ENCODE results near the gene ABCC1. TPM values are rescaled to one million over a fixed set of nuclear protein-coding genes. Genes with fewer than 3 reads are reported as not detected.

Gene ABCC1
- total RNA-seq, 1 donor from 2014 or later: 47.9 TPM

GRCh38 chr16:16021988-16022682 is 72.7 kb downstream of the ABCC1 start:
- DNase-seq (ENCODE audit: low spot score): peak; percentile 97
- Mint-ChIP-seq H3K4me3 (ENCODE audit: unreplicated experiment) (peak overlapping the region; percentile 51), H3K4me1 (ENCODE audit: low read depth) (peaks cover 91% of the 10 kb centered on the region), H3K9me3 (ENCODE audit: low read depth) (no peaks in the 10 kb centered on the region), H3K27me3 (ENCODE audit: low read depth) (no peaks in the 10 kb centered on the region), H3K36me3 (ENCODE audit: low read depth) (peaks cover 20% of the 10 kb centered on the region), H3K27ac (ENCODE audit: unreplicated experiment) (peak overlapping the region; percentile 97)
- TF ChIP-seq, protein P1, sequence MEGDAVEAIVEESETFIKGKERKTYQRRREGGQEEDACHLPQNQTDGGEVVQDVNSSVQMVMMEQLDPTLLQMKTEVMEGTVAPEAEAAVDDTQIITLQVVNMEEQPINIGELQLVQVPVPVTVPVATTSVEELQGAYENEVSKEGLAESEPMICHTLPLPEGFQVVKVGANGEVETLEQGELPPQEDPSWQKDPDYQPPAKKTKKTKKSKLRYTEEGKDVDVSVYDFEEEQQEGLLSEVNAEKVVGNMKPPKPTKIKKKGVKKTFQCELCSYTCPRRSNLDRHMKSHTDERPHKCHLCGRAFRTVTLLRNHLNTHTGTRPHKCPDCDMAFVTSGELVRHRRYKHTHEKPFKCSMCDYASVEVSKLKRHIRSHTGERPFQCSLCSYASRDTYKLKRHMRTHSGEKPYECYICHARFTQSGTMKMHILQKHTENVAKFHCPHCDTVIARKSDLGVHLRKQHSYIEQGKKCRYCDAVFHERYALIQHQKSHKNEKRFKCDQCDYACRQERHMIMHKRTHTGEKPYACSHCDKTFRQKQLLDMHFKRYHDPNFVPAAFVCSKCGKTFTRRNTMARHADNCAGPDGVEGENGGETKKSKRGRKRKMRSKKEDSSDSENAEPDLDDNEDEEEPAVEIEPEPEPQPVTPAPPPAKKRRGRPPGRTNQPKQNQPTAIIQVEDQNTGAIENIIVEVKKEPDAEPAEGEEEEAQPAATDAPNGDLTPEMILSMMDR (IDR thresholded peaks at IDR 0.05): peak; percentile 12

GRCh38 chr16:16022683-16023064 is 73.3 kb downstream of the ABCC1 start:
- Mint-ChIP-seq H3K4me3 (ENCODE audit: unreplicated experiment) (no peak overlapping the region), H3K4me1 (ENCODE audit: low read depth) (peaks cover 88% of the 10 kb centered on the region), H3K36me3 (ENCODE audit: low read depth) (peaks cover 19% of the 10 kb centered on the region)

GRCh38 chr16:16025214-16025968 is 76.0 kb downstream of the ABCC1 start:
- peaks cover 73% of the 10 kb centered on the region for H3K4me1 Mint-ChIP-seq (ENCODE audit: low read depth)
- peaks cover 4% of the 10 kb centered on the region for H3K36me3 Mint-ChIP-seq (ENCODE audit: low read depth)
- TF ChIP-seq, protein P1 (IDR thresholded peaks at IDR 0.05): peak; percentile 60
- H3K9me3 Mint-ChIP-seq (ENCODE audit: low read depth): no peaks in the 10 kb centered on the region
- H3K4me3 Mint-ChIP-seq (ENCODE audit: unreplicated experiment): no peak overlapping the region
- H3K27ac Mint-ChIP-seq (ENCODE audit: unreplicated experiment): peak overlapping the region; percentile 96
- H3K27me3 Mint-ChIP-seq (ENCODE audit: low read depth): no peaks in the 10 kb centered on the region
- DNase-seq (ENCODE audit: low spot score): no peak

More at GRCh38 chr16:16022683-16023064, 73.3 kb downstream of the ABCC1 start:
- DNase-seq (ENCODE audit: low spot score): no peak
- TF ChIP-seq, protein P1 (IDR thresholded peaks at IDR 0.05): no peak
- H3K27me3 Mint-ChIP-seq (ENCODE audit: low read depth): no peaks in the 10 kb centered on the region
- no peaks in the 10 kb centered on the region for H3K9me3 Mint-ChIP-seq (ENCODE audit: low read depth)
- H3K27ac Mint-ChIP-seq (ENCODE audit: unreplicated experiment): peak overlapping the region; percentile 97

GRCh38 chr16:16027728-16028310 is 78.4 kb downstream of the ABCC1 start:
- TF ChIP-seq, protein P1 (IDR thresholded peaks at IDR 0.05): no peak
- Mint-ChIP-seq H3K4me3 (ENCODE audit: unreplicated experiment) (no peak overlapping the region), H3K9me3 (ENCODE audit: low read depth) (no peaks in the 10 kb centered on the region), H3K27ac (ENCODE audit: unreplicated experiment) (no peak overlapping the region), H3K4me1 (ENCODE audit: low read depth) (peaks cover 49% of the 10 kb centered on the region), H3K36me3 (ENCODE audit: low read depth) (peaks cover 6% of the 10 kb centered on the region), H3K27me3 (ENCODE audit: low read depth) (no peaks in the 10 kb centered on the region)
- no peak for DNase-seq (ENCODE audit: low spot score)

GRCh38 chr16:16028311-16028999 is 79.0 kb downstream of the ABCC1 start:
- no peaks in the 10 kb centered on the region for H3K27me3 Mint-ChIP-seq (ENCODE audit: low read depth)
- no peaks in the 10 kb centered on the region for H3K9me3 Mint-ChIP-seq (ENCODE audit: low read depth)
- TF ChIP-seq, protein P1 (IDR thresholded peaks at IDR 0.05): no peak
- DNase-seq (ENCODE audit: low spot score): no peak
- H3K27ac Mint-ChIP-seq (ENCODE audit: unreplicated experiment): no peak overlapping the region
- H3K36me3 Mint-ChIP-seq (ENCODE audit: low read depth): peaks cover 6% of the 10 kb centered on the region
- H3K4me1 Mint-ChIP-seq (ENCODE audit: low read depth): peaks cover 48% of the 10 kb centered on the region
- H3K4me3 Mint-ChIP-seq (ENCODE audit: unreplicated experiment): no peak overlapping the region

All from chondrocyte (in vitro differentiated cells).